Effector memory CD8-positive, alpha-beta T cell (primary cell): Measurements from ENCODE around the gene KSR1.

ENCODE experiments used
- ATAC-seq: fragments of 150-1000 bp; cut with Tn5 transposase; replicated peaks from 2 replicates; pipeline ENCODE4 v1.10.0; 2021; ENCODE audit warnings: mild to moderate bottlenecking, moderate library complexity
- DNase-seq, 3 experiments: peaks; one replicate each; pipeline ENCODE4 v3.0.0; 2021
- H3K27ac Mint-ChIP-seq, 2 donors: one replicate each; pipeline ENCODE4 v1.8.0; 2022; ENCODE audit warnings: mild to moderate bottlenecking in 2 of 2, mixed read lengths in 2 of 2, moderate library complexity in 2 of 2
- H3K27me3 Mint-ChIP-seq, 2 donors: one replicate each; pipeline ENCODE4 v1.8.0; 2022; ENCODE audit warnings: mixed read lengths in 2 of 2
- H3K36me3 Mint-ChIP-seq: one replicate; pipeline ENCODE4 v1.8.0; 2022; ENCODE audit warnings: mild to moderate bottlenecking, moderate library complexity, mixed read lengths; ENCODE audit not compliant: insufficient read depth
- H3K4me1 Mint-ChIP-seq, 2 donors: one replicate each; pipeline ENCODE4 v1.8.0; 2022; ENCODE audit warnings: low read depth in 2 of 2, mixed read lengths in 2 of 2
- H3K4me3 Mint-ChIP-seq, 2 donors: one replicate each; pipeline ENCODE4 v1.8.0; 2022; ENCODE audit warnings: mild to moderate bottlenecking in 2 of 2, mixed read lengths in 2 of 2, moderate library complexity in 2 of 2
- H3K9me3 Mint-ChIP-seq, 2 donors: one replicate each; pipeline ENCODE4 v1.8.0; 2022; ENCODE audit warnings: mixed read lengths in 2 of 2

KSR1 gene

GRCh38 chr17:27475070-27475673 is 18.9 kb downstream of the KSR1 start:
- Mint-ChIP-seq H3K4me3 (peak overlapping the region; percentile 39 to 72), H3K27ac (peak overlapping the region; percentile 89 to 93), H3K27me3 (no peaks in the 10 kb centered on the region), H3K9me3 (no peaks in the 10 kb centered on the region), H3K4me1 (peaks cover 60 to 63% of the 10 kb centered on the region in 2 donors), H3K36me3 (no peaks in the 10 kb centered on the region)
- ATAC-seq = no peak
- DNase-seq = no peak

- Mint-ChIP-seq H3K27me3 (no peaks in the 10 kb centered on the region), H3K4me3 (no peak overlapping the region), H3K27ac (peak overlapping the region; percentile 92 to 93), H3K36me3 (no peaks in the 10 kb centered on the region), H3K9me3 (no peaks in the 10 kb centered on the region), H3K4me1 (peaks cover 58 to 67% of the 10 kb centered on the region in 2 donors)
- DNase-seq (no peak), ATAC-seq (no peak)
Observed at GRCh38 chr17:27475981-27476895, 20.0 kb downstream of the KSR1 start.

GRCh38 chr17:27477050-27477888 is 21.0 kb downstream of the KSR1 start:
- DNase-seq = no peak
- H3K27me3 Mint-ChIP-seq = no peaks in the 10 kb centered on the region
- peaks cover 54 to 64% of the 10 kb centered on the region in 2 donors for H3K4me1 Mint-ChIP-seq
- H3K27ac Mint-ChIP-seq = peak overlapping the region; percentile 79 to 92
- no peak for ATAC-seq
- H3K9me3 Mint-ChIP-seq = no peaks in the 10 kb centered on the region
- no peak overlapping the region for H3K4me3 Mint-ChIP-seq
- H3K36me3 Mint-ChIP-seq = peaks cover 3% of the 10 kb centered on the region

- no peak overlapping the region for H3K4me3 Mint-ChIP-seq
- DNase-seq (no peak), ATAC-seq (no peak)
- no peaks in the 10 kb centered on the region for H3K9me3 Mint-ChIP-seq
- peaks cover 48 to 61% of the 10 kb centered on the region in 2 donors for H3K4me1 Mint-ChIP-seq
- H3K27ac Mint-ChIP-seq = peak overlapping the region; percentile 79 to 92
- H3K36me3 Mint-ChIP-seq = peaks cover 3% of the 10 kb centered on the region
- no peaks in the 10 kb centered on the region for H3K27me3 Mint-ChIP-seq
Observed at GRCh38 chr17:27477971-27478684, 21.9 kb downstream of the KSR1 start.

- H3K36me3 Mint-ChIP-seq = peaks cover 3% of the 10 kb centered on the region
- peak overlapping the region in 1 of 2 donors; percentile 50 for H3K27ac Mint-ChIP-seq
- ATAC-seq = no peak
Observed at GRCh38 chr17:27478901-27479538, 22.8 kb downstream of the KSR1 start.

GRCh38 chr17:27479838-27480237 is 23.6 kb downstream of the KSR1 start:
- ATAC-seq = no peak
- Mint-ChIP-seq H3K36me3 (peaks cover 8% of the 10 kb centered on the region), H3K27me3 (no peaks in the 10 kb centered on the region), H3K4me3 (no peak overlapping the region), H3K9me3 (no peaks in the 10 kb centered on the region), H3K27ac (peak overlapping the region; percentile 27 to 50), H3K4me1 (peaks cover 31 to 43% of the 10 kb centered on the region in 2 donors)
- DNase-seq = no peak

More at GRCh38 chr17:27478901-27479538, 22.8 kb downstream of the KSR1 start:
- Mint-ChIP-seq H3K9me3 (no peaks in the 10 kb centered on the region), H3K27me3 (no peaks in the 10 kb centered on the region), H3K4me3 (no peak overlapping the region), H3K4me1 (peaks cover 39 to 52% of the 10 kb centered on the region in 2 donors)
- no peak for DNase-seq

GRCh38 chr17:27480699-27481098 is 24.5 kb downstream of the KSR1 start:
- Mint-ChIP-seq H3K9me3 (no peaks in the 10 kb centered on the region), H3K27ac (peak overlapping the region; percentile 81 to 88), H3K4me1 (peaks cover 23 to 35% of the 10 kb centered on the region in 2 donors), H3K36me3 (peaks cover 8% of the 10 kb centered on the region), H3K4me3 (no peak overlapping the region), H3K27me3 (no peaks in the 10 kb centered on the region)
- ATAC-seq (no peak), DNase-seq (no peak)

GRCh38 chr17:27481327-27481726 is 25.1 kb downstream of the KSR1 start:
- Mint-ChIP-seq H3K4me3 (peak overlapping the region; percentile 19 to 41), H3K4me1 (peaks cover 21 to 32% of the 10 kb centered on the region in 2 donors), H3K27me3 (no peaks in the 10 kb centered on the region), H3K36me3 (peaks cover 8% of the 10 kb centered on the region), H3K9me3 (no peaks in the 10 kb centered on the region), H3K27ac (peak overlapping the region; percentile 81 to 88)
- DNase-seq (peak; percentile 45 to 51 (median 46)), ATAC-seq (peak; percentile 100)

- no peaks in the 10 kb centered on the region for H3K27me3 Mint-ChIP-seq
- ATAC-seq (no peak), DNase-seq (no peak)
- no peak overlapping the region for H3K4me3 Mint-ChIP-seq
- H3K36me3 Mint-ChIP-seq = peaks cover 8% of the 10 kb centered on the region
- peaks cover 10 to 18% of the 10 kb centered on the region in 2 donors for H3K4me1 Mint-ChIP-seq
- no peaks in the 10 kb centered on the region for H3K9me3 Mint-ChIP-seq
- no peak overlapping the region for H3K27ac Mint-ChIP-seq
Observed at GRCh38 chr17:27485125-27485524, 28.9 kb downstream of the KSR1 start.

- peak overlapping the region in 1 of 2 donors; percentile 49 for H3K27ac Mint-ChIP-seq
- DNase-seq (no peak), ATAC-seq (no peak)
- H3K4me1 Mint-ChIP-seq = peaks cover 10% of the 10 kb centered on the region in 2 donors
- H3K4me3 Mint-ChIP-seq = no peak overlapping the region
- peaks cover 8% of the 10 kb centered on the region for H3K36me3 Mint-ChIP-seq
- H3K27me3 Mint-ChIP-seq = no peaks in the 10 kb centered on the region
- no peaks in the 10 kb centered on the region for H3K9me3 Mint-ChIP-seq
Observed at GRCh38 chr17:27485716-27486495, 29.7 kb downstream of the KSR1 start.

- ATAC-seq = no peak
- Mint-ChIP-seq H3K4me3 (no peak overlapping the region), H3K27ac (peak overlapping the region in 1 of 2 donors; percentile 49), H3K36me3 (peaks cover 5% of the 10 kb centered on the region), H3K27me3 (no peaks in the 10 kb centered on the region), H3K4me1 (peaks cover 2 to 3% of the 10 kb centered on the region in 2 donors), H3K9me3 (no peaks in the 10 kb centered on the region)
- DNase-seq = no peak
Observed at GRCh38 chr17:27486741-27487140, 30.5 kb downstream of the KSR1 start.

GRCh38 chr17:27488231-27488630 is 32.0 kb downstream of the KSR1 start:
- Mint-ChIP-seq H3K36me3 (peaks cover 5% of the 10 kb centered on the region), H3K4me3 (no peak overlapping the region), H3K27ac (no peak overlapping the region), H3K4me1 (peaks cover 2 to 11% of the 10 kb centered on the region in 2 donors), H3K9me3 (no peaks in the 10 kb centered on the region), H3K27me3 (no peaks in the 10 kb centered on the region)
- ATAC-seq (no peak), DNase-seq (no peak)
